IPS DF 19.7 (cell line): ENCODE data around the gene STXBP1.

Experiments
- DNase-seq: peaks from one replicate; pipeline ENCODE4 v3.0.0-alpha.2; 2013; ENCODE audit warnings: low read depth, low spot score

Gene STXBP1

DNA sequence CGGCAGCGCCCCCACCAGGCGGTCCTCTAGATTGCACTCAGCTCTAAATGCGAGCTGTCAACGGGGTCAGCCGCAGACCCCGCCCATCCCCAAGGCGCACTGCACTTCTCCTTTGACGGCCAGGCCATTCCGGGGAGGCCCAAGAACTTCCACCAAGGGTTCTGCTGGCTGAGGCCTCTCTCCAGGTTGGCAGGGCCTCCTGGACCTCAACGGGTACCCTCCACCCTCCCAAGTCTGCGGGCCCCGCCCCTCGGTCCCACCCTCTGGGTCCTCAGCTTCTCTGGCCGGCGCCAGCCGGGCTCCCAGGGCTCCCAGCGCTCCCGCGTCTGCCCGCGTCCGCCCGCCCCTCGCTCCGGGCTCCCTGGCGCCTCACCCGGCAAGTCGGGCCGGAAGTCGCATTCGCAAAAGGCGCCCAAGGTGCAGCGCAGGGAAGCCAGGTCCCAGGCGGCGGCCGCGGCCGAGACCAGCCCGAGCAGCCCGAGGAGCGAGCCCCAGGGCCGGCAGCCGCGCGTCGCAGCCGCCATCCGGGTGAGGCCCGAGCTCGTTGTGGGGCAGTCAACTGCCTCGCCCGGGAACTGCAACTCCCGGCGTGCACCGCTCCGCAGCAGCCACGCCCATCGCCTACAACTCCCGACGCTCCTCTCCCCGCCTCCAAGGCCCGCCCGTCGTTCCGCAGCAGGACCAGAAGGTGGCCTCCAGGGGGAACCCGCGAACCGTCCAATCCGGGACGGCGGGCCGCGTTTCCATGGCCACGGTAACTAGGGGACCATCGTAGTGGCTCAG, 122.9 kb downstream of the STXBP1 start, which contains the start of gene TOR2A:
TSS of gene TOR2A (minus strand) at position 548 of the 783 bp plus-strand sequence. CDS start at position 524, 24 bp downstream.
- no peak for DNase-seq

DNA sequence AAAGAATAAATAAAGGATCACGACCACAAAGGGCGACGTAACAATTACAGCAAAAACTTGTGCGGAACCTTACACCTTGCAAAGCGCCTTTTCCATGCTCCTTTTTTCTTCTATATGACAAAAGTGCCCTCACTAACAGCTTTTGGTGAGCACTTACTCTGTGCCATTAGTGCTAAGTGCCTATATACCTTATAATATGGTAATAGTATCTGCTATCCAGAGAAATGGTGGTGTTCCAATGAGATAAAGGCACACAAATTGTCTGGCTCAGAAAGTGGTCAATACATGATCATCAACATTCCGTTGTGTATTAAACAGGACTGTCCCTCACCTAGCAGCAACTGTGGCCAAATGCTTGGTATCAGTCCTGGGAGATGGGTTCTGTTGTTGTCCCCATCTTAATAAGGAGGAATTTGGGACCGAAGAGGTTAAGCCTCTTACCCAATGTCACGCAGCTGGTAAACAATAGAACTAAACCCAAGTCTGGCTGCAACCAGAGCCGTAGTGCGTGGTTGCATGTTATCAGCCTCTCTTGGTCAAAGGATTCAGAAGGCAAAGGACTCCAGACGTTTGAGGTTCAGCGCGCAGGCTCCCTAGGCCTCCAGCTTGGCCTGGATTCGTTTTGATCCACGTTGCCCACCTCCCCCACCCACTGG, 123.6 kb downstream of the STXBP1 start:
- DNase-seq, result no peak

DNA sequence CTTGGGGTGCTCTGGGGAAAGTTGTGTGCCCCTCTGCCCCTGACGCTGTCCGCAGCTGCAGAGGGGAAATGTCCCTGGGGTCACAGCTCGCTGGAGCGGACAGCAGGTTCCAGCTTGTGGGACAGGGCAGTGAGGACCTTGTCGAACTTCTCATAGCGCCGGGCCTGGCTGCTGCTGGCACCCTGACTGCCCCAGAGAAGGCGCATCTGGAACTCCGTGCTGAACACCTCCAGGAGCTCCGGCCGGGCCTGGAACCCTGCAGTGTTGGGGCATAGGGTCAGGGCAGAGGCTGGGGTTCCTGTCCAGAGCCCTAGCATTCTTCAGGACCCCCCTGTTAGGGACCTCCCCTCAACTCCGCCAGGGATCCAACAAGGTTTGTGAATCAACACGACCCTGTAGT, 126.6 kb downstream of the STXBP1 start:
- no peak for DNase-seq

DNA sequence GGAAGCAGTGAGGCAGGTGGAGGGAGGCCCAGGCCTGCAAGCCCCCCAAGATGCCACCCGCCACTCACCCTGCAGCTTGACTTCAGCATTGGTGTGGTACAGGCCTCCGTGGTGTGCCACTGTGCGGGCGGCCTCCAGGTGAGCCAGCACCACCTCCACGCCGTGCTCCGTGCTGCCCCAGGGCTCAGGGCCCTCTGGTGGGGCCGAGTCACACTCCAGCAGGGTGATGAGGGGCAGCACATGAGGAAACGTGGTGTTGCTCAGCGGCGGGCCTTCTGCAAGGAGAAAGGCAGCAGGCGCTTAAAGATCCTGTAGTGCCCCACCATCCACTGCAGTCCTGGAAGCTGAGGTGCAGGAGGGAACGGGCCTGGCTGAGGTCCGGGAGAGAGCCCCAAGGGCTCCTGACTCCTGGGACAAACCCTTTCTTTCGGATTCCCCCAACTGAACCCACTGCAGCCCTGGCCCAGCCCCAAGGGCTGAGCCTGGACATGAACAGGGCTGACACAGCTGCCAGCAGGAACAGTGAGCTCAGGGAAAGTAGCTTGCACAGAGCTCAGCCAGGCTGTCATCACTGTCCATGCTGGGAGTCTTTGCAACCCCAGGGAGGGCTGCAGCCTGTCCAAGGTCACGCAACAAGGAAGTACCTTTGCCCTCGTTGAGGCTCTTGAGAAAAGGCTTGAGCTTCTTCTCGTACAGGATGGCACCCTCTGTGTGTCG, 127.7 kb downstream of the STXBP1 start:
- no peak for DNase-seq

DNA sequence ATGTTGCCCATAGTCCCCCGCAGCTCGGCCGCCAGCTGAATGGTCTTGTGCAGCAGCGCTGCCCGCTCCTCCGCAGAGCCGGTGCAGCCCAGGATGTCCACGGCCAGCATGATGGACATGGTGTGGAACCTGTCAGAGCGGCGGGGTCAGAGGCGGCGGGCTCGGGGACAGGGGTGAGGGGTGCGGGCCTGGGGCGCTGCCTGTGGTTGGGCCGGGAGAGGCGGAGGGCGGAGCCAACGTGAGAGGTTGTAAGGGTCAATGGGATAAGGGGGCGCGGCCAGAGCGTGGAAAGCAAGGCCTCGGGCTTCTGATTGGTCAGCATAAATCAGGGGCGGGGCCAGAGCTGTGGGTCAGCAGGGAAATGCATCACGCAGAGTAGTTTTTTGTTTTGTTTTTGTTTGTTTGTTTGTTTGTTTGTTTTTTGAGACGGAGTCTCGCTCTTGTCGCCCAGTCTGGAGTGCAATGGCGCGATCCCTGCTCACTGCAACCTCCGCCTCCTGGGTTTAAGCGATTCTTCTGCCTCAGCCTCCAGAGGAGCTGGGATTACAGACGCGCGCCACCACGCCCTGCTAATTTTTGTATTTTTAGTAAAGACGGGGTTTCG, 129.9 kb downstream of the STXBP1 start:
- DNase-seq, result peak; percentile 80
